K562 (cell line): ENCODE measurements around the gene OR13J1. TPM values are rescaled to one million over a fixed set of nuclear protein-coding genes. Genes with fewer than 3 reads are reported as not detected.

Source experiments
- ETV1 ChIP-seq: fragments of 450-650 bp; conservative IDR thresholded peaks from 2 replicates; pipeline ENCODE4 v1.6.1; 2016; ENCODE audit warnings: missing genetic modification characterization, control low read depth, low read depth, missing compliant biosample characterization
- ETV6 ChIP-seq, 3 experiments: fragments of 150-350 bp in 1 of 3; sonication (generic) in 1 of 3; formaldehyde crosslinking in 1 of 3; IDR thresholded peaks; 2 replicates each; pipeline versions ENCODE4 v1.6.1 to v1.8.0; 2014 to 2022; ENCODE audit warnings: borderline replicate concordance in 2 of 3, low read depth in 2 of 3, antibody characterized with exemption in 1 of 3, low read length in 1 of 3, mild to moderate bottlenecking in 1 of 3, missing genetic modification reagents in 1 of 3
- GATAD2B ChIP-seq: fragments of 450-650 bp; IDR thresholded peaks from 2 replicates; pipeline ENCODE4 v1.6.1; 2017; ENCODE audit warnings: mild to moderate bottlenecking, borderline replicate concordance
- HLTF ChIP-seq: fragments of 450-650 bp; IDR thresholded peaks from 2 replicates; pipeline ENCODE4 v1.6.1; 2016
- POLR2AphosphoS5 ChIP-seq: IDR thresholded peaks from 2 replicates; pipeline ENCODE4 v1.6.1; 2011; ENCODE audit warnings: mild to moderate bottlenecking, low read depth, low read length, moderate library complexity; ENCODE audit not compliant: control insufficient read depth, insufficient read depth
- RB1 ChIP-seq: fragments of 450-650 bp; IDR thresholded peaks from 2 replicates; pipeline ENCODE4 v1.6.1; 2017; ENCODE audit warnings: low read depth, mild to moderate bottlenecking
- SIRT6 ChIP-seq: IDR thresholded peaks from one replicate; pipeline ENCODE4 v1.6.1; 2012; ENCODE audit warnings: low read depth, mild to moderate bottlenecking, control low read depth, inconsistent platforms, low read length, moderate library complexity
- SPI1 ChIP-seq: IDR thresholded peaks from 2 replicates; pipeline ENCODE4 v1.6.1; 2011; ENCODE audit warnings: low read depth, low read length, control low read depth, borderline replicate concordance
- ZNF140 ChIP-seq: fragments of 250-450 bp; sonication (Bioruptor Pico); IDR thresholded peaks from 2 replicates; pipeline ENCODE4 v1.8.0; 2021; ENCODE audit warnings: moderate library complexity, mild to moderate bottlenecking, inconsistent platforms
- ZNF644 ChIP-seq: fragments of 200-800 bp; sonication (Bioruptor generic); IDR thresholded peaks from 2 replicates; pipeline ENCODE4 v1.6.1; 2016; ENCODE audit warnings: low read depth, missing genetic modification characterization, missing compliant biosample characterization
- polyA plus RNA-seq, 8 experiments: library from polyadenylated mRNA; depleted of rRNA in 4 of 8; stranded (reverse) in 5 of 8; unstranded in 3 of 8; fragments of >200 nt; fragmentation: Nextera tagmentation in 2 of 8; fragmentation: Illumina TruSeq in 1 of 8; extraction: Ambion mirVana in 2 of 8; extraction: Trizol in 1 of 8; gene quantifications; 2 replicates each; pipeline versions ENCODE4 v1.2.1 to v1.2.3, GENCODE V29; 2011 to 2014; ENCODE audit warnings: inconsistent platforms in 1 of 8, missing spikeins in 1 of 8
- total RNA-seq, 7 experiments: library from RNA; depleted of rRNA in 6 of 7; stranded (reverse); fragments of >200 nt in 6 of 7; fragmentation: Illumina TruSeq in 2 of 7; extraction: Trizol in 2 of 7; gene quantifications; 2 replicates each; pipeline versions ENCODE4 v1.2.1 to v1.2.3, GENCODE V29; 2011 to 2021; ENCODE audit warnings: low replicate concordance in 1 of 7
- TF ChIP-seq, protein P1 (sequence below): fragments of 250-450 bp; sonication (Bioruptor Pico); IDR thresholded peaks from 2 replicates; pipeline ENCODE4 v1.4.0; 2020; ENCODE audit warnings: mild to moderate bottlenecking, moderate library complexity
- TF ChIP-seq, protein P2 (sequence below): fragments of 250-450 bp; sonication (Bioruptor Pico); IDR thresholded peaks from 2 replicates; pipeline ENCODE4 v1.9.0; 2021; ENCODE audit warnings: mild to moderate bottlenecking
- TF ChIP-seq, protein P3 (sequence below): fragments of 150-350 bp; IDR thresholded peaks from 2 replicates; pipeline ENCODE4 v1.6.1; 2014; ENCODE audit warnings: low read depth, mild to moderate bottlenecking, low read length, borderline replicate concordance
- TF ChIP-seq, protein P4 (sequence below): sonication (generic); formaldehyde crosslinking; IDR thresholded peaks from 2 replicates; pipeline ENCODE4 v1.8.1; 2023; ENCODE audit warnings: mild to moderate bottlenecking, missing genetic modification reagents
- TF ChIP-seq, protein P5 (sequence below), 3 experiments: IDR thresholded peaks in 2 of 3; conservative IDR thresholded peaks in 1 of 3; 2 replicates each; pipeline ENCODE4 v1.5.1; 2011 to 2012; ENCODE audit warnings: low read length in 3 of 3, mild to moderate bottlenecking in 3 of 3, control low read depth in 2 of 3, improper control_type of control experiment in 1 of 3, inconsistent platforms in 1 of 3, low read depth in 1 of 3, mixed read lengths in 1 of 3, moderate library complexity in 1 of 3; ENCODE audit not compliant: insufficient read depth in 2 of 3

The OR13J1 gene
- total and polyA plus RNA-seq, 9 of the 15 experiments (the other 6 are each of a cell fraction or from before 2014, with no cell fraction given), result not detected

DNA sequence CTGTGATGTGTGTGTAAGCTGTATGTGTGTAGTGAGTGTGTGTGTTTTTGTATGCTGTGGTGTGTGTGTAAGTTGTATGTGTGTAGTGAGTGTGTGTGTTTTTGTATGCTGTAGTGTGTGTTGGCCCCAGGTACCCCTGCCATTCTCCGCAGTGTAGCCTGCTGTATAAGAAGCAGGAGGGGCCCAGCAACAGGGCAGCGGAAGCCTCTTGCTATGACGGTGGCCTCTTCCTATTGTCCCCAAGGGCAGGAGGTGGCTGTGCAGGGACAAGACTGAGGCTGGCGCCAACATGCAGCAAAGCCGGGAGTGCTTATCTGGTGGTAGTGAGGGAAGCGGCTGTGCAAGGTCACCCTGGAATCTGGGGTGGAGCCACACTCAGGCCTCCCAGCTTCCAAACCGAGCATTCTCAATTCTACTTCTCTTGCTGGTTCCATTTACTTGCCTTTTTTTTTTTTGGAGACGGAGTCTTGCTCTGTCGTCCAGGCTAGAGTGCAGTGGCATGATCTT lies 44.2 kb upstream of the OR13J1 start (continued):
- TF ChIP-seq POLR2AphosphoS5 (peak; percentile 36; the same call in 1 of the 2 replicates), ZNF140 (CRISPR knock-in tag) (no peak), GATAD2B (no peak; the same call in 1 of the 2 replicates), ETV1 (tag) (peak; percentile 85), ETV6 (IDR thresholded peaks at IDR 0.05; ENCODE audit: borderline replicate concordance in 1 of 2, low read depth in 2 of 2, low read length in 1 of 2) (0 out of 4 replicates have a peak, but pooled peaks of 1 of the 2 experiments have one; percentile 44), ETV6 (CRISPR knock-in tag; IDR thresholded peaks at IDR 0.05; ENCODE audit: borderline replicate concordance) (no peak), ZNF644 (tag) (peak; percentile 48; the same call in 1 of the 2 replicates), SPI1 (peak; percentile 35; the same call in 1 of the 2 replicates), HLTF (no peak), RB1 (peak; percentile 38; the same call in 1 of the 2 replicates), SIRT6 (no peak)
- TF ChIP-seq, protein P1, sequence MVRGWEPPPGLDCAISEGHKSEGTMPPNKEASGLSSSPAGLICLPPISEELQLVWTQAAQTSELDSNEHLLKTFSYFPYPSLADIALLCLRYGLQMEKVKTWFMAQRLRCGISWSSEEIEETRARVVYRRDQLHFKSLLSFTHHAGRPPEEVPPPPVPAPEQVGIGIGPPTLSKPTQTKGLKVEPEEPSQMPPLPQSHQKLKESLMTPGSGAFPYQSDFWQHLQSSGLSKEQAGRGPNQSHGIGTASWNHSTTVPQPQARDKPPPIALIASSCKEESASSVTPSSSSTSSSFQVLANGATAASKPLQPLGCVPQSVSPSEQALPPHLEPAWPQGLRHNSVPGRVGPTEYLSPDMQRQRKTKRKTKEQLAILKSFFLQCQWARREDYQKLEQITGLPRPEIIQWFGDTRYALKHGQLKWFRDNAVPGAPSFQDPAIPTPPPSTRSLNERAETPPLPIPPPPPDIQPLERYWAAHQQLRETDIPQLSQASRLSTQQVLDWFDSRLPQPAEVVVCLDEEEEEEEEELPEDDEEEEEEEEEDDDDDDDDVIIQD (CRISPR knock-in tag), result no peak
- TF ChIP-seq, protein P2, sequence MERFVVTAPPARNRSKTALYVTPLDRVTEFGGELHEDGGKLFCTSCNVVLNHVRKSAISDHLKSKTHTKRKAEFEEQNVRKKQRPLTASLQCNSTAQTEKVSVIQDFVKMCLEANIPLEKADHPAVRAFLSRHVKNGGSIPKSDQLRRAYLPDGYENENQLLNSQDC, result no peak
- TF ChIP-seq, protein P3, sequence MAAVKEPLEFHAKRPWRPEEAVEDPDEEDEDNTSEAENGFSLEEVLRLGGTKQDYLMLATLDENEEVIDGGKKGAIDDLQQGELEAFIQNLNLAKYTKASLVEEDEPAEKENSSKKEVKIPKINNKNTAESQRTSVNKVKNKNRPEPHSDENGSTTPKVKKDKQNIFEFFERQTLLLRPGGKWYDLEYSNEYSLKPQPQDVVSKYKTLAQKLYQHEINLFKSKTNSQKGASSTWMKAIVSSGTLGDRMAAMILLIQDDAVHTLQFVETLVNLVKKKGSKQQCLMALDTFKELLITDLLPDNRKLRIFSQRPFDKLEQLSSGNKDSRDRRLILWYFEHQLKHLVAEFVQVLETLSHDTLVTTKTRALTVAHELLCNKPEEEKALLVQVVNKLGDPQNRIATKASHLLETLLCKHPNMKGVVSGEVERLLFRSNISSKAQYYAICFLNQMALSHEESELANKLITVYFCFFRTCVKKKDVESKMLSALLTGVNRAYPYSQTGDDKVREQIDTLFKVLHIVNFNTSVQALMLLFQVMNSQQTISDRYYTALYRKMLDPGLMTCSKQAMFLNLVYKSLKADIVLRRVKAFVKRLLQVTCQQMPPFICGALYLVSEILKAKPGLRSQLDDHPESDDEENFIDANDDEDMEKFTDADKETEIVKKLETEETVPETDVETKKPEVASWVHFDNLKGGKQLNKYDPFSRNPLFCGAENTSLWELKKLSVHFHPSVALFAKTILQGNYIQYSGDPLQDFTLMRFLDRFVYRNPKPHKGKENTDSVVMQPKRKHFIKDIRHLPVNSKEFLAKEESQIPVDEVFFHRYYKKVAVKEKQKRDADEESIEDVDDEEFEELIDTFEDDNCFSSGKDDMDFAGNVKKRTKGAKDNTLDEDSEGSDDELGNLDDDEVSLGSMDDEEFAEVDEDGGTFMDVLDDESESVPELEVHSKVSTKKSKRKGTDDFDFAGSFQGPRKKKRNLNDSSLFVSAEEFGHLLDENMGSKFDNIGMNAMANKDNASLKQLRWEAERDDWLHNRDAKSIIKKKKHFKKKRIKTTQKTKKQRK, result no peak
- TF ChIP-seq, protein P4, sequence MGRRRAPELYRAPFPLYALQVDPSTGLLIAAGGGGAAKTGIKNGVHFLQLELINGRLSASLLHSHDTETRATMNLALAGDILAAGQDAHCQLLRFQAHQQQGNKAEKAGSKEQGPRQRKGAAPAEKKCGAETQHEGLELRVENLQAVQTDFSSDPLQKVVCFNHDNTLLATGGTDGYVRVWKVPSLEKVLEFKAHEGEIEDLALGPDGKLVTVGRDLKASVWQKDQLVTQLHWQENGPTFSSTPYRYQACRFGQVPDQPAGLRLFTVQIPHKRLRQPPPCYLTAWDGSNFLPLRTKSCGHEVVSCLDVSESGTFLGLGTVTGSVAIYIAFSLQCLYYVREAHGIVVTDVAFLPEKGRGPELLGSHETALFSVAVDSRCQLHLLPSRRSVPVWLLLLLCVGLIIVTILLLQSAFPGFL, result no peak
- TF ChIP-seq, protein P5, sequence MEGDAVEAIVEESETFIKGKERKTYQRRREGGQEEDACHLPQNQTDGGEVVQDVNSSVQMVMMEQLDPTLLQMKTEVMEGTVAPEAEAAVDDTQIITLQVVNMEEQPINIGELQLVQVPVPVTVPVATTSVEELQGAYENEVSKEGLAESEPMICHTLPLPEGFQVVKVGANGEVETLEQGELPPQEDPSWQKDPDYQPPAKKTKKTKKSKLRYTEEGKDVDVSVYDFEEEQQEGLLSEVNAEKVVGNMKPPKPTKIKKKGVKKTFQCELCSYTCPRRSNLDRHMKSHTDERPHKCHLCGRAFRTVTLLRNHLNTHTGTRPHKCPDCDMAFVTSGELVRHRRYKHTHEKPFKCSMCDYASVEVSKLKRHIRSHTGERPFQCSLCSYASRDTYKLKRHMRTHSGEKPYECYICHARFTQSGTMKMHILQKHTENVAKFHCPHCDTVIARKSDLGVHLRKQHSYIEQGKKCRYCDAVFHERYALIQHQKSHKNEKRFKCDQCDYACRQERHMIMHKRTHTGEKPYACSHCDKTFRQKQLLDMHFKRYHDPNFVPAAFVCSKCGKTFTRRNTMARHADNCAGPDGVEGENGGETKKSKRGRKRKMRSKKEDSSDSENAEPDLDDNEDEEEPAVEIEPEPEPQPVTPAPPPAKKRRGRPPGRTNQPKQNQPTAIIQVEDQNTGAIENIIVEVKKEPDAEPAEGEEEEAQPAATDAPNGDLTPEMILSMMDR (IDR thresholded peaks at IDR 0.05 in 2 of 3, conservative IDR thresholded peaks at IDR 0.05 in 1 of 3; ENCODE audit: insufficient read depth in 2 of 3, low read depth in 1 of 3, low read length in 3 of 3), result peak in 2 of 3 experiments; percentile 26 to 27; a peak in 4 of 6 replicates
